Measurements from ENCODE around the gene UVRAG. TPM values are rescaled to one million over a fixed set of nuclear protein-coding genes. Genes with fewer than 3 reads are reported as not detected.
A peak's percentile ranks its signal among the peaks of the same experiment; 100 is the strongest.

The UVRAG gene
- total and polyA plus RNA-seq, 2 of the 13 experiments (the other 11 are each of a cell fraction or from before 2014, with no cell fraction given) = 9.7 to 17.3 TPM

DNA sequence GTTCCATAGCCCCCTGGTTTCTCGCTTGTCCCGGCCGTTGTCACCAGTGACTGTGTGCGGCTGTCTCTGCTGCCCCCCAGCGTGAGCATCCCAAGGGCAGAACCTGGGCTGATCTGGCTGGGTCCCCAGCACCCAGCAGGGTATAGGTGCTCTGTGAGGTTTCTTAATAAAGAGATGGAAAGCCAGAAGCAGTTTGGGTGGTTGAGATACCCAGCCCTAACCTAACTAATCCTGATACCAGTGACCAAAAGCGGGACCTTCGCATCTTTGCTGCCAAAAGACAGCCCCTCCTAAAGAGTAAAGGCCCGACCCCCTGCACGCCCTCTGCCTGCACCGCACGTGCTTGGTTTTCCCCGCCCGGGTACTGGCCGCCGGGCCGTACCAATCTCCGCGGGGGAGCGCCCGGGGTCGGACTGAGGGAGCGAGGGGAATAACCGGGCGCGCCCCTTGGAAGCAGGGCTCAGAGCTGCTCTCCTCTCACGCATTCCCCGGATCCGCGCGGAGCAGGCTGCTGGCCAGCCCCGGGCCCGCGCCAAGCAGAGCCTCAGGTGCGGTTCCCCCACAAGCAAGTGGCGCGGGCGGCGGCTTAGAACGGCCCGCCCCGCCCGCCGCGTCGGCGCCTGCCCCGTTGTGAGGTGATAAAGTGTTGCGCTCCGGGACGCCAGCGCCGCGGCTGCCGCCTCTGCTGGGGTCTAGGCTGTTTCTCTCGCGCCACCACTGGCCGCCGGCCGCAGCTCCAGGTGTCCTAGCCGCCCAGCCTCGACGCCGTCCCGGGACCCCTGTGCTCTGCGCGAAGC, 46.7 kb upstream of the UVRAG start, which contains the start of gene DGAT2 (continued):
- TF ChIP-seq NR2C2 (CRISPR knock-in tag; IDR thresholded peaks at IDR 0.05; ENCODE audit: borderline replicate concordance) (peak; percentile 61), ZNF432 (CRISPR knock-in tag; IDR thresholded peaks at IDR 0.05; ENCODE audit: borderline replicate concordance) (no peak), AGO1 (IDR thresholded peaks at IDR 0.05; ENCODE audit: low read depth, low read length, poor library complexity, severe bottlenecking) (no peak), KDM4B (CRISPR knock-in tag; IDR thresholded peaks at IDR 0.05) (peak; percentile 51; the same call in 1 of the 2 replicates), ADNP (CRISPR knock-in tag; IDR thresholded peaks at IDR 0.05) (no peak), POGZ (CRISPR knock-in tag; IDR thresholded peaks at IDR 0.05) (no peak), NFYC (CRISPR knock-in tag; IDR thresholded peaks at IDR 0.05) (no peak), SATB2 (CRISPR knock-in tag; IDR thresholded peaks at IDR 0.05) (peak; percentile 91), NCOR1 (IDR thresholded peaks at IDR 0.05; ENCODE audit: borderline replicate concordance, low read length) (no peak), ZFP36L2 (CRISPR knock-in tag; IDR thresholded peaks at IDR 0.05) (no peak), ZSCAN31 (CRISPR knock-in tag; IDR thresholded peaks at IDR 0.05; ENCODE audit: low read depth) (peak; percentile 90), SP4 (CRISPR knock-in tag; IDR thresholded peaks at IDR 0.05) (peak; percentile 76; the same call in 1 of the 2 replicates), TSC22D2 (CRISPR knock-in tag; IDR thresholded peaks at IDR 0.05; ENCODE audit: borderline replicate concordance) (peak; percentile 46; the same call in 1 of the 2 replicates), HNRNPUL1 (IDR thresholded peaks at IDR 0.05; ENCODE audit: low read depth, low read length) (no peak)
- TF ChIP-seq, protein P1, sequence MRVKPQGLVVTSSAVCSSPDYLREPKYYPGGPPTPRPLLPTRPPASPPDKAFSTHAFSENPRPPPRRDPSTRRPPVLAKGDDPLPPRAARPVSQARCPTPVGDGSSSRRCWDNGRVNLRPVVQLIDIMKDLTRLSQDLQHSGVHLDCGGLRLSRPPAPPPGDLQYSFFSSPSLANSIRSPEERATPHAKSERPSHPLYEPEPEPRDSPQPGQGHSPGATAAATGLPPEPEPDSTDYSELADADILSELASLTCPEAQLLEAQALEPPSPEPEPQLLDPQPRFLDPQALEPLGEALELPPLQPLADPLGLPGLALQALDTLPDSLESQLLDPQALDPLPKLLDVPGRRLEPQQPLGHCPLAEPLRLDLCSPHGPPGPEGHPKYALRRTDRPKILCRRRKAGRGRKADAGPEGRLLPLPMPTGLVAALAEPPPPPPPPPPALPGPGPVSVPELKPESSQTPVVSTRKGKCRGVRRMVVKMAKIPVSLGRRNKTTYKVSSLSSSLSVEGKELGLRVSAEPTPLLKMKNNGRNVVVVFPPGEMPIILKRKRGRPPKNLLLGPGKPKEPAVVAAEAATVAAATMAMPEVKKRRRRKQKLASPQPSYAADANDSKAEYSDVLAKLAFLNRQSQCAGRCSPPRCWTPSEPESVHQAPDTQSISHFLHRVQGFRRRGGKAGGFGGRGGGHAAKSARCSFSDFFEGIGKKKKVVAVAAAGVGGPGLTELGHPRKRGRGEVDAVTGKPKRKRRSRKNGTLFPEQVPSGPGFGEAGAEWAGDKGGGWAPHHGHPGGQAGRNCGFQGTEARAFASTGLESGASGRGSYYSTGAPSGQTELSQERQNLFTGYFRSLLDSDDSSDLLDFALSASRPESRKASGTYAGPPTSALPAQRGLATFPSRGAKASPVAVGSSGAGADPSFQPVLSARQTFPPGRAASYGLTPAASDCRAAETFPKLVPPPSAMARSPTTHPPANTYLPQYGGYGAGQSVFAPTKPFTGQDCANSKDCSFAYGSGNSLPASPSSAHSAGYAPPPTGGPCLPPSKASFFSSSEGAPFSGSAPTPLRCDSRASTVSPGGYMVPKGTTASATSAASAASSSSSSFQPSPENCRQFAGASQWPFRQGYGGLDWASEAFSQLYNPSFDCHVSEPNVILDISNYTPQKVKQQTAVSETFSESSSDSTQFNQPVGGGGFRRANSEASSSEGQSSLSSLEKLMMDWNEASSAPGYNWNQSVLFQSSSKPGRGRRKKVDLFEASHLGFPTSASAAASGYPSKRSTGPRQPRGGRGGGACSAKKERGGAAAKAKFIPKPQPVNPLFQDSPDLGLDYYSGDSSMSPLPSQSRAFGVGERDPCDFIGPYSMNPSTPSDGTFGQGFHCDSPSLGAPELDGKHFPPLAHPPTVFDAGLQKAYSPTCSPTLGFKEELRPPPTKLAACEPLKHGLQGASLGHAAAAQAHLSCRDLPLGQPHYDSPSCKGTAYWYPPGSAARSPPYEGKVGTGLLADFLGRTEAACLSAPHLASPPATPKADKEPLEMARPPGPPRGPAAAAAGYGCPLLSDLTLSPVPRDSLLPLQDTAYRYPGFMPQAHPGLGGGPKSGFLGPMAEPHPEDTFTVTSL (CRISPR knock-in tag; IDR thresholded peaks at IDR 0.05; ENCODE audit: borderline replicate concordance) = peak; percentile 30; the same call in 1 of the 2 replicates
- TF ChIP-seq, protein P2, sequence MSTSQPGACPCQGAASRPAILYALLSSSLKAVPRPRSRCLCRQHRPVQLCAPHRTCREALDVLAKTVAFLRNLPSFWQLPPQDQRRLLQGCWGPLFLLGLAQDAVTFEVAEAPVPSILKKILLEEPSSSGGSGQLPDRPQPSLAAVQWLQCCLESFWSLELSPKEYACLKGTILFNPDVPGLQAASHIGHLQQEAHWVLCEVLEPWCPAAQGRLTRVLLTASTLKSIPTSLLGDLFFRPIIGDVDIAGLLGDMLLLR (CRISPR knock-in tag; IDR thresholded peaks at IDR 0.05) = peak; percentile 24; the same call in 1 of the 2 replicates
- TF ChIP-seq, protein P3, sequence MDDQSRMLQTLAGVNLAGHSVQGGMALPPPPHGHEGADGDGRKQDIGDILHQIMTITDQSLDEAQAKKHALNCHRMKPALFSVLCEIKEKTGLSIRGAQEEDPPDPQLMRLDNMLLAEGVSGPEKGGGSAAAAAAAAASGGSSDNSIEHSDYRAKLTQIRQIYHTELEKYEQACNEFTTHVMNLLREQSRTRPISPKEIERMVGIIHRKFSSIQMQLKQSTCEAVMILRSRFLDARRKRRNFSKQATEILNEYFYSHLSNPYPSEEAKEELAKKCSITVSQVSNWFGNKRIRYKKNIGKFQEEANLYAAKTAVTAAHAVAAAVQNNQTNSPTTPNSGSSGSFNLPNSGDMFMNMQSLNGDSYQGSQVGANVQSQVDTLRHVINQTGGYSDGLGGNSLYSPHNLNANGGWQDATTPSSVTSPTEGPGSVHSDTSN (CRISPR knock-in tag; IDR thresholded peaks at IDR 0.05; ENCODE audit: borderline replicate concordance) = peak; percentile 81; the same call in 1 of the 2 replicates
- TF ChIP-seq, protein P4, sequence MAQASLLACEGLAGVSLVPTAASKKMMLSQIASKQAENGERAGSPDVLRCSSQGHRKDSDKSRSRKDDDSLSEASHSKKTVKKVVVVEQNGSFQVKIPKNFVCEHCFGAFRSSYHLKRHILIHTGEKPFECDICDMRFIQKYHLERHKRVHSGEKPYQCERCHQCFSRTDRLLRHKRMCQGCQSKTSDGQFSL (CRISPR knock-in tag; IDR thresholded peaks at IDR 0.05) = peak; percentile 68
- TF ChIP-seq, protein P5, sequence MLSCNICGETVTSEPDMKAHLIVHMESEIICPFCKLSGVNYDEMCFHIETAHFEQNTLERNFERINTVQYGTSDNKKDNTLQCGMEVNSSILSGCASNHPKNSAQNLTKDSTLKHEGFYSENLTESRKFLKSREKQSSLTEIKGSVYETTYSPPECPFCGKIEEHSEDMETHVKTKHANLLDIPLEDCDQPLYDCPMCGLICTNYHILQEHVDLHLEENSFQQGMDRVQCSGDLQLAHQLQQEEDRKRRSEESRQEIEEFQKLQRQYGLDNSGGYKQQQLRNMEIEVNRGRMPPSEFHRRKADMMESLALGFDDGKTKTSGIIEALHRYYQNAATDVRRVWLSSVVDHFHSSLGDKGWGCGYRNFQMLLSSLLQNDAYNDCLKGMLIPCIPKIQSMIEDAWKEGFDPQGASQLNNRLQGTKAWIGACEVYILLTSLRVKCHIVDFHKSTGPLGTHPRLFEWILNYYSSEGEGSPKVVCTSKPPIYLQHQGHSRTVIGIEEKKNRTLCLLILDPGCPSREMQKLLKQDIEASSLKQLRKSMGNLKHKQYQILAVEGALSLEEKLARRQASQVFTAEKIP (CRISPR knock-in tag; IDR thresholded peaks at IDR 0.05; ENCODE audit: borderline replicate concordance) = no peak

Data from HepG2 (cell line).